ENCODE data around the gene PCDHGA9. TPM values are rescaled to one million over a fixed set of nuclear protein-coding genes. Genes with fewer than 3 reads are reported as not detected.
"Not testable (repeated sequence)": the region's sequence is repeated elsewhere in the genome, so short reads cannot be mapped to it uniquely, and the experiment has no call there.

Gene PCDHGA9
- total RNA-seq, 1 donor from 2014 or later: 4.8 TPM

DNA sequence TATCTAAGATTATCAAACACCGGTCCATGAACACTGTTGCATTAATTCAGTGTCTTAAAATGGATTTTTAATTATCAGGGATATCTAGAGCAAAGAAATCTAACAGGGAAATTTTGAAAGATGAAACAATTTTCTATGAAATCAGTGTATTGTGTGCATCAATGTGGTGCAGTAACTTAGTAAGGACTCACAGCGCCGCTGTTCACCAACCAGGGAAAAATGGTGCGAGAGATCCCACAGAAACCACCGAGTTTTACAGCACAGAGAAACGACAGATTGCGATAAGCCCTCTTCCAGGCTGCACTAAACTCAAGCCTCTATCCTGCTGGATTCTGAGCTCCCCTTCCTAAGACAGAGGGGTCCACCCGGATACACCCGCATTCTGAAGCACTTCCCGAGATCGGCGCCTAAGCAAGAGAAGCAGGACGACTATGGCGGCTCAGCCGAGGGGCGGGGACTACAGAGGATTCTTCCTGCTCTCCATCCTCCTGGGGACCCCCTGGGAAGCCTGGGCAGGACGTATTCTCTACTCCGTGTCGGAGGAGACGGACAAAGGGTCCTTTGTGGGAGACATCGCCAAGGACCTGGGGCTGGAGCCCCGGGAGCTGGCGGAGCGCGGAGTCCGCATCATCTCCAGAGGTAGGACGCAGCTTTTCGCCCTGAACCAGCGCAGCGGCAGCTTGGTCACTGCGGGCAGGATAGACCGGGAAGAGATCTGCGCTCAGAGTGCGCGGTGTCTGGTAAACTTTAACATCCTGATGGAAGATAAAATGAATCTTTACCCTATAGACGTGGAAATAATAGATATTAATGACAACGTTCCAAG lies 19.9 kb upstream of the PCDHGA9 start, which contains the start of gene PCDHGA7:
PCDHGA7 (plus strand) TSS at position 274 of the 826 bp plus-strand sequence; CDS start at position 432, 158 bp downstream.
- TF ChIP-seq, protein P1, sequence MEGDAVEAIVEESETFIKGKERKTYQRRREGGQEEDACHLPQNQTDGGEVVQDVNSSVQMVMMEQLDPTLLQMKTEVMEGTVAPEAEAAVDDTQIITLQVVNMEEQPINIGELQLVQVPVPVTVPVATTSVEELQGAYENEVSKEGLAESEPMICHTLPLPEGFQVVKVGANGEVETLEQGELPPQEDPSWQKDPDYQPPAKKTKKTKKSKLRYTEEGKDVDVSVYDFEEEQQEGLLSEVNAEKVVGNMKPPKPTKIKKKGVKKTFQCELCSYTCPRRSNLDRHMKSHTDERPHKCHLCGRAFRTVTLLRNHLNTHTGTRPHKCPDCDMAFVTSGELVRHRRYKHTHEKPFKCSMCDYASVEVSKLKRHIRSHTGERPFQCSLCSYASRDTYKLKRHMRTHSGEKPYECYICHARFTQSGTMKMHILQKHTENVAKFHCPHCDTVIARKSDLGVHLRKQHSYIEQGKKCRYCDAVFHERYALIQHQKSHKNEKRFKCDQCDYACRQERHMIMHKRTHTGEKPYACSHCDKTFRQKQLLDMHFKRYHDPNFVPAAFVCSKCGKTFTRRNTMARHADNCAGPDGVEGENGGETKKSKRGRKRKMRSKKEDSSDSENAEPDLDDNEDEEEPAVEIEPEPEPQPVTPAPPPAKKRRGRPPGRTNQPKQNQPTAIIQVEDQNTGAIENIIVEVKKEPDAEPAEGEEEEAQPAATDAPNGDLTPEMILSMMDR (IDR thresholded peaks at IDR 0.05): no peak
- no peaks in the 10 kb centered on the region for H3K36me3 ChIP-seq
- H3K4me3 ChIP-seq: peak within 1 kb of the TSS; percentile 18
- H3K27me3 ChIP-seq (ENCODE audit: low read depth): peaks cover 7% of the 10 kb centered on the region
- intact Hi-C loops (cut with DNase I): no loop called here
- H3K4me1 ChIP-seq: no peaks in the 10 kb centered on the region
- ATAC-seq (no peak), DNase-seq (no peak)
- no peak within 1 kb of the TSS for H3K27ac ChIP-seq
- H3K9me3 ChIP-seq: peaks cover 83% of the 10 kb centered on the region

- Histone ChIP-seq H3K27ac (no peak overlapping the region), H3K4me1 (no peaks in the 10 kb centered on the region), H3K4me3 (no peak overlapping the region), H3K27me3 (ENCODE audit: low read depth) (peaks cover 7% of the 10 kb centered on the region), H3K36me3 (no peaks in the 10 kb centered on the region), H3K9me3 (peaks cover 79% of the 10 kb centered on the region)
- ATAC-seq: no peak
- DNase-seq: no peak
- intact Hi-C loops (cut with DNase I): no loop called here
- TF ChIP-seq, protein P1 (IDR thresholded peaks at IDR 0.05): no peak
These were observed 19.2 kb upstream of the PCDHGA9 start for GRCh38 chr5:141383345-141383744.

DNA sequence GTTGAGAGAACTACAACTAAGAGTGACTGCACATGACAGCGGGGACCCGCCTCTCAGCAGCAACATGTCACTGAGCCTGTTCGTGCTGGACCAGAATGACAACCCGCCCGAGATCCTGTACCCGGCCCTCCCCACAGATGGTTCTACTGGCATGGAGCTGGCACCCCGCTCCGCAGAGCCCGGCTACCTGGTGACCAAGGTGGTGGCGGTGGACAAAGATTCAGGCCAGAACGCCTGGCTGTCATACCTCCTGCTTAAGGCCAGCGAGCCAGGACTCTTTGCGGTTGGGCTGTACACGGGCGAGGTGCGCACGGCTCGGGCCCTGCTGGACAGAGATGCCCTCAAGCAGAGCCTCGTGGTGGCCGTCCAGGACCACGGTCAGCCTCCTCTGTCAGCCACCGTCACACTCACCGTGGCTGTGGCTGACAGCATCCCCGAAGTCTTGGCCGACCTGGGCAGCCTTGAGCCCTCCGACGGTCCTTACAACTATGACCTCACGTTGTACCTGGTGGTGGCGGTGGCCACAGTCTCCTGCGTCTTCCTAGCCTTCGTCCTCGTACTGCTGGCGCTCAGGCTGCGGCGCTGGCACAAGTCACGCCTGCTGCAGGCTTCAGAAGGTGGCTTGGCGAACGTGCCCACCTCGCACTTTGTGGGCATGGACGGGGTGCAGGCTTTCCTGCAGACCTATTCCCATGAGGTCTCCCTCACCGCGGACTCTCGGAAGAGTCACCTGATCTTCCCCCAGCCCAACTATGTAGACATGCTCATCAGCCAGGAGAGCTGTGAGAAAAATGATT lies 17.9 kb upstream of the PCDHGA9 start:
- H3K36me3 ChIP-seq: no peaks in the 10 kb centered on the region
- H3K27me3 ChIP-seq (ENCODE audit: low read depth): peaks cover 10% of the 10 kb centered on the region
- intact Hi-C loops (cut with DNase I): no loop called here
- ATAC-seq (no peak), DNase-seq (no peak)
- peaks cover 86% of the 10 kb centered on the region for H3K9me3 ChIP-seq
- no peak overlapping the region for H3K27ac ChIP-seq
- TF ChIP-seq, protein P1 (IDR thresholded peaks at IDR 0.05): no peak
- H3K4me3 ChIP-seq: no peak overlapping the region
- no peaks in the 10 kb centered on the region for H3K4me1 ChIP-seq

DNA sequence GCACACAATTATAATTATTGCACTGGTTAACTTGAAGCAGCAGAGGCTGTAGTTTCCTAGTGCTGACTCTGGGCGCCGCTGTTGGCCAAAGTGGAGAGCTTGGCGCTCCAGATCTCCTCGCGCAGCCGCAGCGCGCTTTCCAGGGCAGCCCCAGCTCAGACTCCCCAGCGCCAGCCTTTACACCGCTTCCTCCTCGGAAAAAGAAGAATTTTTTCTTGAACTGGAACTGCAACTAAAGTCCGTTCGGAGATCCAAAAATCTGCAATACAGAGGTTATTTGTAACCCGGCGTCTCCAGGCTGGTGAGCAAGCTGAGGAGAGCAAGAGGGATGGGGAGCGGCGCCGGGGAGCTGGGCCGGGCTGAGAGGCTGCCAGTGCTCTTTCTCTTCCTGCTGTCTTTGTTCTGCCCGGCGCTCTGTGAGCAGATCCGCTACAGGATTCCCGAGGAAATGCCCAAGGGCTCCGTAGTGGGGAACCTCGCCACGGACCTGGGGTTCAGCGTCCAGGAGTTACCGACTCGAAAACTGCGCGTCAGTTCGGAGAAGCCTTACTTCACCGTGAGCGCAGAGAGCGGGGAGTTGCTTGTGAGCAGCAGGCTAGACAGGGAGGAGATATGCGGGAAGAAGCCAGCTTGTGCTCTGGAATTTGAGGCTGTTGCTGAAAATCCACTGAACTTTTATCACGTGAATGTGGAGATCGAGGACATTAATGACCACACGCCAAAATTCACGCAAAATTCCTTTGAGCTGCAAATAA lies 14.8 kb upstream of the PCDHGA9 start, which contains the start of gene PCDHGB4:
PCDHGB4 (plus strand) TSS at position 142 of the 755 bp plus-strand sequence; CDS start at position 329, 187 bp downstream.
- TF ChIP-seq, protein P1 (IDR thresholded peaks at IDR 0.05): peak; percentile 37
- intact Hi-C loops (cut with DNase I); DNase-seq; H3K4me1 ChIP-seq; H3K36me3 ChIP-seq; H3K27ac ChIP-seq: not testable (repeated sequence)
- peak; percentile 78 to 93 for ATAC-seq
- Histone ChIP-seq H3K27me3 (ENCODE audit: low read depth) (peaks cover 21% of the 10 kb centered on the region), H3K9me3 (peaks cover 84% of the 10 kb centered on the region), H3K4me3 (peak within 1 kb of the TSS; percentile 26)

- Histone ChIP-seq H3K36me3 (no peaks in the 10 kb centered on the region), H3K4me3 (no peak overlapping the region), H3K9me3 (peaks cover 84% of the 10 kb centered on the region), H3K4me1 (no peaks in the 10 kb centered on the region), H3K27ac (no peak overlapping the region), H3K27me3 (ENCODE audit: low read depth) (peaks cover 23% of the 10 kb centered on the region)
- ATAC-seq: no peak
- intact Hi-C loops (cut with DNase I): no loop called here
- TF ChIP-seq, protein P1 (IDR thresholded peaks at IDR 0.05): no peak
- no peak for DNase-seq
These were observed 13.9 kb upstream of the PCDHGA9 start for GRCh38 chr5:141388661-141389060.

Data from lower lobe of right lung (tissue), 2 donors.